Left lung (tissue), 10 donors: ENCODE results near the gene PITPNM2. TPM values are rescaled to one million over a fixed set of nuclear protein-coding genes. Genes with fewer than 3 reads are reported as not detected.

Experiments
- ATAC-seq: fragments of 200-7000 bp; cut with Tn5 transposase; one replicate; pipeline ENCODE4 v1.9.1; 2020; ENCODE audit warnings: moderate library complexity
- DNase-seq, 4 donors: peaks; one replicate each; pipeline ENCODE4 v3.0.0-alpha.2; 2013 to 2020
- H3K27ac ChIP-seq, 2 donors: fragments of 200-600 bp; sonication (generic) in 1 of 2; one replicate each; pipeline versions ENCODE4 v1.5.0 to v1.8.0; 2020 to 2021
- H3K27me3 ChIP-seq, 2 donors: fragments of 200-600 bp; sonication (generic) in 1 of 2; one replicate each; pipeline versions ENCODE4 v1.5.0 to v1.8.0; 2020 to 2021
- H3K36me3 ChIP-seq, 2 donors: fragments of 200-600 bp; sonication (generic) in 1 of 2; one replicate each; pipeline versions ENCODE4 v1.5.0 to v1.8.0; 2020 to 2021
- H3K4me1 ChIP-seq, 2 donors: fragments of 200-600 bp; one replicate each; pipeline ENCODE4 v1.8.0; 2021
- H3K4me3 ChIP-seq, 2 donors: fragments of 200-600 bp; sonication (generic) in 1 of 2; one replicate each; pipeline versions ENCODE4 v1.5.0 to v1.8.0; 2020 to 2021; ENCODE audit warnings: mild to moderate bottlenecking in 1 of 2
- H3K9me3 ChIP-seq, 2 donors: fragments of 200-600 bp; sonication (generic) in 1 of 2; one replicate each; pipeline versions ENCODE4 v1.5.0 to v1.8.0; 2020 to 2021
- CTCF ChIP-seq, 2 donors: fragments of 200-600 bp; sonication (generic) in 1 of 2; IDR thresholded peaks; one replicate each; pipeline versions ENCODE4 v1.5.0 to v1.8.0; 2021; ENCODE audit warnings: antibody characterized with exemption in 2 of 2
- intact Hi-C, 2 donors: fragments of 100-400 bp; cut with DNase I; formaldehyde crosslinking; loops; one replicate each; pipeline versions ENCODE4 v1.11.2 to v1.14.2; 2022
- polyA plus RNA-seq, 6 donors: library from polyadenylated mRNA; unstranded; fragments of 120-200 nt; gene quantifications; one replicate each; pipeline ENCODE4 v1.2.1, GENCODE V29; 2013; ENCODE audit not compliant: insufficient read length in 6 of 6
- total RNA-seq, 2 donors: library from RNA; stranded (reverse); fragmentation: NEBNext Ultra II Directional; extraction: Animal tissue kit (Norgen Biotek cat#: 25700); gene quantifications; one replicate each; pipeline ENCODE4 v1.2.1, GENCODE V29; 2021
- donor health status: DM: no; HTN: yes; CAD: no.
- donor health status: DM: no; HTN: no; CAD: no.

Gene PITPNM2
- total and polyA plus RNA-seq, 8 donors = 11.3 to 30.8 (median 14.5) TPM

GRCh38 chr12:123180171-123180570, 29.3 kb upstream of the PITPNM2 start:
- H3K27ac ChIP-seq = no peak overlapping the region
- H3K9me3 ChIP-seq = no peaks in the 10 kb centered on the region
- peaks cover 0 to 61% of the 10 kb centered on the region in 2 donors for H3K36me3 ChIP-seq
- no peak overlapping the region for H3K4me3 ChIP-seq
- H3K27me3 ChIP-seq = no peaks in the 10 kb centered on the region
- ATAC-seq (no peak), DNase-seq (no peak)
- no peak for TF ChIP-seq CTCF (IDR thresholded peaks at IDR 0.05)
- intact Hi-C loops = no loop called here
- H3K4me1 ChIP-seq = no peaks in the 10 kb centered on the region

GRCh38 chr12:123171967-123172366, 21.1 kb upstream of the PITPNM2 start:
- no peaks in the 10 kb centered on the region for H3K9me3 ChIP-seq
- peaks cover 0 to 35% of the 10 kb centered on the region in 2 donors for H3K36me3 ChIP-seq
- intact Hi-C loops = no loop called here
- no peak for DNase-seq
- no peak overlapping the region for H3K4me3 ChIP-seq
- no peak for ATAC-seq
- H3K27ac ChIP-seq = no peak overlapping the region
- H3K27me3 ChIP-seq = no peaks in the 10 kb centered on the region
- no peak for TF ChIP-seq CTCF (IDR thresholded peaks at IDR 0.05)
- H3K4me1 ChIP-seq = no peaks in the 10 kb centered on the region

- H3K9me3 ChIP-seq = no peaks in the 10 kb centered on the region
- no peak for ATAC-seq
- H3K27ac ChIP-seq = no peak overlapping the region
- H3K27me3 ChIP-seq = no peaks in the 10 kb centered on the region
- no peak for TF ChIP-seq CTCF (IDR thresholded peaks at IDR 0.05)
- no peaks in the 10 kb centered on the region for H3K4me1 ChIP-seq
- intact Hi-C loops = no loop called here
- peaks cover 0 to 38% of the 10 kb centered on the region in 2 donors for H3K36me3 ChIP-seq
- H3K4me3 ChIP-seq = no peak overlapping the region
- no peak for DNase-seq
These were observed 16.4 kb upstream of the PITPNM2 start for GRCh38 chr12:123167329-123167728.

- no peak overlapping the region for H3K4me3 ChIP-seq
- no peaks in the 10 kb centered on the region for H3K4me1 ChIP-seq
- DNase-seq (no peak), ATAC-seq (peak; percentile 64)
- intact Hi-C loops = no loop called here
- H3K27ac ChIP-seq = peak overlapping the region in 1 of 2 donors; percentile 17
- TF ChIP-seq CTCF (IDR thresholded peaks at IDR 0.05) = no peak
- peaks cover 0 to 29% of the 10 kb centered on the region in 2 donors for H3K36me3 ChIP-seq
- H3K9me3 ChIP-seq = no peaks in the 10 kb centered on the region
- H3K27me3 ChIP-seq = no peaks in the 10 kb centered on the region
These were observed 14.6 kb upstream of the PITPNM2 start for GRCh38 chr12:123165537-123165936.

- H3K36me3 ChIP-seq = peaks cover 0 to 34% of the 10 kb centered on the region in 2 donors
- intact Hi-C loops = no loop called here
- H3K9me3 ChIP-seq = no peaks in the 10 kb centered on the region
- H3K27ac ChIP-seq = peak overlapping the region in 1 of 2 donors; percentile 5
- no peak for TF ChIP-seq CTCF (IDR thresholded peaks at IDR 0.05)
- H3K4me3 ChIP-seq = no peak overlapping the region
- DNase-seq (no peak), ATAC-seq (peak; percentile 27)
- H3K27me3 ChIP-seq = no peaks in the 10 kb centered on the region
- no peaks in the 10 kb centered on the region for H3K4me1 ChIP-seq
These were observed 13.9 kb upstream of the PITPNM2 start for GRCh38 chr12:123164710-123165261.
